H9 (cell line): ENCODE results near the gene KANSL1. TPM values are rescaled to one million over a fixed set of nuclear protein-coding genes. Genes with fewer than 3 reads are reported as not detected.

Source experiments
- DNase-seq: peaks from one replicate; pipeline ENCODE4 v3.0.0-alpha.2; 2017
- H2AFZ ChIP-seq: one replicate; pipeline ENCODE4 v1.6.1; 2013; ENCODE audit warnings: mild to moderate bottlenecking, low read length, control low read depth, moderate library complexity
- H2AK5ac ChIP-seq: 2 replicates; pipeline ENCODE4 v1.6.1; 2013; ENCODE audit warnings: low read length, control low read depth, mixed read lengths; ENCODE audit not compliant: insufficient read length
- H2BK120ac ChIP-seq: one replicate; pipeline ENCODE4 v1.6.1; 2013; ENCODE audit warnings: low read depth, mild to moderate bottlenecking, low read length, control low read depth, inconsistent platforms; ENCODE audit not compliant: poor library complexity, severe bottlenecking
- H2BK12ac ChIP-seq: 2 replicates; pipeline ENCODE4 v1.6.1; 2013; ENCODE audit warnings: low read length, control low read depth, mixed read lengths, low read depth; ENCODE audit not compliant: insufficient read length
- H2BK15ac ChIP-seq: 2 replicates; pipeline ENCODE4 v1.6.1; 2013; ENCODE audit warnings: low read depth, low read length, control low read depth
- H2BK20ac ChIP-seq: one replicate; pipeline ENCODE4 v1.6.1; 2013; ENCODE audit warnings: low read depth, mild to moderate bottlenecking, low read length, control low read depth, inconsistent platforms; ENCODE audit not compliant: poor library complexity, severe bottlenecking
- H2BK5ac ChIP-seq: 2 replicates; pipeline ENCODE4 v1.6.1; 2013; ENCODE audit warnings: low read length, control low read depth, mixed read lengths; ENCODE audit not compliant: insufficient read length
- H3K14ac ChIP-seq: 2 replicates; pipeline ENCODE4 v1.6.1; 2013; ENCODE audit warnings: low read length, control low read depth; ENCODE audit not compliant: insufficient read depth
- H3K18ac ChIP-seq: 2 replicates; pipeline ENCODE4 v1.6.1; 2013; ENCODE audit warnings: low read depth, mild to moderate bottlenecking, mixed read lengths, low read length, control low read depth; ENCODE audit not compliant: insufficient read length
- H3K23ac ChIP-seq: 2 replicates; pipeline ENCODE4 v1.6.1; 2013; ENCODE audit warnings: low read length, control low read depth, mixed read lengths, low read depth; ENCODE audit not compliant: insufficient read length
- H3K23me2 ChIP-seq: 2 replicates; pipeline ENCODE4 v1.6.1; 2013; ENCODE audit warnings: low read depth, mild to moderate bottlenecking, mixed read lengths, low read length, control low read depth; ENCODE audit not compliant: insufficient read length, poor library complexity, severe bottlenecking
- H3K27ac ChIP-seq: 2 replicates; pipeline ENCODE4 v1.5.1; 2013; ENCODE audit warnings: low read length, control low read depth, mixed read lengths, low read depth; ENCODE audit not compliant: insufficient read length
- H3K27me3 ChIP-seq: 2 replicates; pipeline ENCODE4 v1.6.1; 2013; ENCODE audit warnings: low read length, control low read depth, inconsistent platforms; ENCODE audit not compliant: insufficient read depth
- H3K4ac ChIP-seq: 2 replicates; pipeline ENCODE4 v1.6.1; 2013; ENCODE audit warnings: low read depth, mild to moderate bottlenecking, control low read depth, inconsistent platforms, low read length, moderate library complexity
- H3K4me1 ChIP-seq: 2 replicates; pipeline ENCODE4 v1.6.1; 2013; ENCODE audit warnings: low read length, control low read depth, inconsistent platforms; ENCODE audit not compliant: insufficient read depth
- H3K4me2 ChIP-seq: 2 replicates; pipeline ENCODE4 v1.6.1; 2013; ENCODE audit warnings: low read length, control low read depth, mixed read lengths; ENCODE audit not compliant: insufficient read length, insufficient read depth
- H3K56ac ChIP-seq: 2 replicates; pipeline ENCODE4 v1.6.1; 2013; ENCODE audit warnings: low read depth, mild to moderate bottlenecking, mixed read lengths, low read length, control low read depth; ENCODE audit not compliant: insufficient read length
- H3K79me1 ChIP-seq: 2 replicates; pipeline ENCODE4 v1.6.1; 2013; ENCODE audit warnings: low read depth, mild to moderate bottlenecking, moderate library complexity, low read length, control low read depth, inconsistent platforms; ENCODE audit not compliant: insufficient read depth, poor library complexity, severe bottlenecking
- H3K79me2 ChIP-seq: 2 replicates; pipeline ENCODE4 v1.6.1; 2013; ENCODE audit warnings: low read length, control low read depth, inconsistent platforms; ENCODE audit not compliant: insufficient read depth
- H3K9ac ChIP-seq: 2 replicates; pipeline ENCODE4 v1.6.1; 2013; ENCODE audit warnings: low read length, control low read depth, mixed read lengths; ENCODE audit not compliant: insufficient read length; ENCODE audit errors: extremely low read depth
- H3K9me3 ChIP-seq: one replicate; pipeline ENCODE4 v1.6.1; 2013; ENCODE audit warnings: low read depth, low read length, inconsistent platforms; ENCODE audit not compliant: control insufficient read depth
- H3T11ph ChIP-seq: one replicate; pipeline ENCODE4 v1.6.1; 2013; ENCODE audit warnings: mild to moderate bottlenecking, low read length, control low read depth, inconsistent platforms
- H4K20me1 ChIP-seq: one replicate; pipeline ENCODE4 v1.6.1; 2013; ENCODE audit not compliant: control insufficient read depth, insufficient read length, insufficient read depth
- H4K5ac ChIP-seq: 2 replicates; pipeline ENCODE4 v1.6.1; 2013; ENCODE audit warnings: low read depth, mild to moderate bottlenecking, mixed read lengths, low read length, control low read depth; ENCODE audit not compliant: insufficient read length
- H4K8ac ChIP-seq: replicated peaks from 2 replicates; pipeline ENCODE4 v1.6.1; 2013; ENCODE audit warnings: low read length, control low read depth, mixed read lengths, low read depth; ENCODE audit not compliant: insufficient read length
- H4K91ac ChIP-seq: 2 replicates; pipeline ENCODE4 v1.6.1; 2013; ENCODE audit warnings: low read depth, mild to moderate bottlenecking, moderate library complexity, mixed read lengths, low read length, control low read depth; ENCODE audit not compliant: insufficient read length
- H3K27ac Mint-ChIP-seq, 3 experiments: 2 replicates in 2 of 3; 3 replicates in 1 of 3; pipeline ENCODE4 v1.8.0; 2020 to 2021; ENCODE audit warnings: mixed read lengths in 3 of 3, mild to moderate bottlenecking in 1 of 3, moderate library complexity in 1 of 3
- H3K27me3 Mint-ChIP-seq: 2 replicates; pipeline ENCODE4 v1.8.0; 2021; ENCODE audit warnings: low read depth, mild to moderate bottlenecking, moderate library complexity, mixed read lengths
- H3K36me3 Mint-ChIP-seq, 3 experiments: 2 replicates in 2 of 3; 3 replicates in 1 of 3; pipeline ENCODE4 v1.8.0; 2020 to 2021; ENCODE audit warnings: low read depth in 3 of 3, mixed read lengths in 3 of 3; ENCODE audit not compliant: insufficient read depth in 1 of 3
- H3K4me1 Mint-ChIP-seq, 2 experiments: 2 replicates each; pipeline ENCODE4 v1.8.0; 2020; ENCODE audit warnings: mixed read lengths in 2 of 2
- H3K4me3 Mint-ChIP-seq, 2 experiments: 2 replicates in 1 of 2; 3 replicates in 1 of 2; pipeline ENCODE4 v1.8.0; 2020 to 2021; ENCODE audit warnings: mild to moderate bottlenecking in 2 of 2, mixed read lengths in 2 of 2, moderate library complexity in 1 of 2
- H3K9me3 Mint-ChIP-seq, 2 experiments: 2 replicates in 1 of 2; 3 replicates in 1 of 2; pipeline ENCODE4 v1.8.0; 2020; ENCODE audit warnings: mild to moderate bottlenecking in 2 of 2, mixed read lengths in 2 of 2, moderate library complexity in 1 of 2
- CTCF ChIP-seq: fragments of 200-600 bp; sonication (generic); conservative IDR thresholded peaks from 3 replicates; pipeline ENCODE4 v1.8.0; 2021; ENCODE audit warnings: antibody characterized with exemption, mild to moderate bottlenecking
- WGBS: extraction: QIAGEN DNeasy Blood & Tissue Kit; methylation state at CpG from one replicate; pipeline ENCODE4 v1.1.7; 2013; ENCODE audit warnings: missing lambda C conversion rate, low lambda C conversion rate, mixed read lengths; ENCODE audit not compliant: insufficient read length; ENCODE audit errors: extremely low coverage; 5-methylcytosine and 5-hydroxymethylcytosine counted together
- total RNA-seq: library from RNA; stranded (reverse); gene quantifications from 2 replicates; pipeline ENCODE4 v1.2.1, GENCODE V29; 2021

The KANSL1 gene
- total RNA-seq, 1 experiment from 2014 or later, result 114 TPM

- Mint-ChIP-seq H3K4me3 (no peak overlapping the region), H3K36me3 (peaks cover 29 to 79% (median 78%) of the 10 kb centered on the region in 3 experiments; a peak in 6 of 7 replicates), H3K27ac (no peak overlapping the region; a peak in 1 of 7 replicates), H3K27me3 (no peaks in the 10 kb centered on the region), H3K9me3 (no peaks in the 10 kb centered on the region), H3K4me1 (peaks cover 13 to 18% of the 10 kb centered on the region in 2 experiments)
- no peak overlapping the region for H3K9ac ChIP-seq
- no peaks in the 10 kb centered on the region for H3K9me3 ChIP-seq
- H3K23me2 ChIP-seq, result no peaks in the 10 kb centered on the region
- TF ChIP-seq CTCF, result no peak
- H3K23ac ChIP-seq, result no peak overlapping the region
- no peak overlapping the region for H2BK15ac ChIP-seq
- H4K8ac ChIP-seq, result no peak overlapping the region
- no peaks in the 10 kb centered on the region for H3K4me1 ChIP-seq
- WGBS, result no CpG with 5 or more reads among the region's 2 CpGs
- H4K5ac ChIP-seq, result no peak overlapping the region
- H3K4me2 ChIP-seq, result no peak overlapping the region
- H3K56ac ChIP-seq, result no peak overlapping the region
- H3K18ac ChIP-seq, result no peak overlapping the region
- no peaks in the 10 kb centered on the region for H3K27me3 ChIP-seq
- H3K4ac ChIP-seq, result no peak overlapping the region
- no peak overlapping the region for H2BK5ac ChIP-seq
- H2AFZ ChIP-seq, result no peak overlapping the region
- H3K27ac ChIP-seq, result no peak overlapping the region
- no peak overlapping the region for H2BK12ac ChIP-seq
- no peaks in the 10 kb centered on the region for H3K79me2 ChIP-seq
- no peak overlapping the region for H2AK5ac ChIP-seq
- no peak overlapping the region for H3T11ph ChIP-seq
- H3K14ac ChIP-seq, result no peak overlapping the region
- H2BK120ac ChIP-seq, result no peak overlapping the region
- H4K20me1 ChIP-seq, result no peaks in the 10 kb centered on the region
- no peak overlapping the region for H2BK20ac ChIP-seq
- no peak overlapping the region for H4K91ac ChIP-seq
- DNase-seq, result no peak
- no peaks in the 10 kb centered on the region for H3K79me1 ChIP-seq
These were observed 148.2 kb downstream of the KANSL1 start for GRCh38 chr17:46044989-46045388.
